ENCODE measurements around the gene SYNPR.

The SYNPR gene

GRCh38 chr3:63442918-63443317 is 164.8 kb downstream of the SYNPR start:
- Histone ChIP-seq H3K9me3 (ENCODE audit: low read length) (no peaks in the 10 kb centered on the region), H3K4me3 (ENCODE audit: low read depth, low read length, poor library complexity, severe bottlenecking) (no peak overlapping the region), H2AFZ (ENCODE audit: low read length) (no peak overlapping the region), H3K27me3 (ENCODE audit: insufficient read depth, low read length) (no peaks in the 10 kb centered on the region), H3K36me3 (ENCODE audit: insufficient read depth, low read length) (no peaks in the 10 kb centered on the region), H3K9me2 (ENCODE audit: low read depth, low read length) (no peaks in the 10 kb centered on the region), H3K4me2 (ENCODE audit: low read length) (no peak overlapping the region), H3K79me2 (ENCODE audit: insufficient read depth, low read length) (no peaks in the 10 kb centered on the region), H3K4me1 (ENCODE audit: insufficient read depth, low read length, severe bottlenecking) (no peaks in the 10 kb centered on the region), H3K9ac (ENCODE audit: low read length) (no peak overlapping the region), H3F3A (ENCODE audit: insufficient read depth, low read length) (no peaks in the 10 kb centered on the region), H3K27ac (ENCODE audit: low read depth, low read length, poor library complexity, severe bottlenecking) (no peak overlapping the region), H4K20me1 (ENCODE audit: insufficient read depth, low read length) (no peaks in the 10 kb centered on the region)
- TF ChIP-seq CTCF (IDR thresholded peaks at IDR 0.05; ENCODE audit: low read length) (no peak), EZH2 (IDR thresholded peaks at IDR 0.05; ENCODE audit: borderline replicate concordance, low read length) (no peak)

GRCh38 chr3:63450023-63450422 is 171.9 kb downstream of the SYNPR start:
- H3K4me2 ChIP-seq (ENCODE audit: low read length), result no peak overlapping the region
- H3K4me1 ChIP-seq (ENCODE audit: insufficient read depth, low read length, severe bottlenecking), result no peaks in the 10 kb centered on the region
- no peaks in the 10 kb centered on the region for H3K36me3 ChIP-seq (ENCODE audit: insufficient read depth, low read length)
- H3K9me2 ChIP-seq (ENCODE audit: low read depth, low read length), result no peaks in the 10 kb centered on the region
- H3K9me3 ChIP-seq (ENCODE audit: low read length), result no peaks in the 10 kb centered on the region
- H3K27me3 ChIP-seq (ENCODE audit: insufficient read depth, low read length), result no peaks in the 10 kb centered on the region
- no peaks in the 10 kb centered on the region for H3F3A ChIP-seq (ENCODE audit: insufficient read depth, low read length)
- no peak overlapping the region for H3K27ac ChIP-seq (ENCODE audit: low read depth, low read length, poor library complexity, severe bottlenecking)
- TF ChIP-seq EZH2 (IDR thresholded peaks at IDR 0.05; ENCODE audit: borderline replicate concordance, low read length) (no peak), CTCF (IDR thresholded peaks at IDR 0.05; ENCODE audit: low read length) (no peak)
- no peak overlapping the region for H2AFZ ChIP-seq (ENCODE audit: low read length)
- no peaks in the 10 kb centered on the region for H3K79me2 ChIP-seq (ENCODE audit: insufficient read depth, low read length)
- no peak overlapping the region for H3K9ac ChIP-seq (ENCODE audit: low read length)
- H4K20me1 ChIP-seq (ENCODE audit: insufficient read depth, low read length), result no peaks in the 10 kb centered on the region
- no peak overlapping the region for H3K4me3 ChIP-seq (ENCODE audit: low read depth, low read length, poor library complexity, severe bottlenecking)

GRCh38 chr3:63450634-63451363 is 172.7 kb downstream of the SYNPR start:
- H2AFZ ChIP-seq (ENCODE audit: low read length), result no peak overlapping the region
- TF ChIP-seq EZH2 (IDR thresholded peaks at IDR 0.05; ENCODE audit: borderline replicate concordance, low read length), result no peak
- TF ChIP-seq CTCF (IDR thresholded peaks at IDR 0.05; ENCODE audit: low read length), result peak; percentile 9; the same call in 1 of the 2 replicates
- H4K20me1 ChIP-seq (ENCODE audit: insufficient read depth, low read length), result no peaks in the 10 kb centered on the region
- H3F3A ChIP-seq (ENCODE audit: insufficient read depth, low read length), result no peaks in the 10 kb centered on the region
- no peaks in the 10 kb centered on the region for H3K79me2 ChIP-seq (ENCODE audit: insufficient read depth, low read length)
- H3K9ac ChIP-seq (ENCODE audit: low read length), result no peak overlapping the region
- H3K4me2 ChIP-seq (ENCODE audit: low read length), result no peak overlapping the region
- H3K9me2 ChIP-seq (ENCODE audit: low read depth, low read length), result no peaks in the 10 kb centered on the region
- no peaks in the 10 kb centered on the region for H3K4me1 ChIP-seq (ENCODE audit: insufficient read depth, low read length, severe bottlenecking)
- H3K27ac ChIP-seq (ENCODE audit: low read depth, low read length, poor library complexity, severe bottlenecking), result no peak overlapping the region
- no peak overlapping the region for H3K4me3 ChIP-seq (ENCODE audit: low read depth, low read length, poor library complexity, severe bottlenecking)
- no peaks in the 10 kb centered on the region for H3K36me3 ChIP-seq (ENCODE audit: insufficient read depth, low read length)
- H3K27me3 ChIP-seq (ENCODE audit: insufficient read depth, low read length), result no peaks in the 10 kb centered on the region
- no peaks in the 10 kb centered on the region for H3K9me3 ChIP-seq (ENCODE audit: low read length)

Data from OCI-LY1 (cell line).